HuH-7 (cell line): ENCODE measurements around the gene CXXC1.
"Not testable (repeated sequence)": the region's sequence is repeated elsewhere in the genome, so short reads cannot be mapped to it uniquely, and the experiment has no call there.

Source experiments
- DNase-seq: peaks from one replicate; pipeline ENCODE4 v3.0.0; 2011; ENCODE audit warnings: low spot score

Gene CXXC1

DNA sequence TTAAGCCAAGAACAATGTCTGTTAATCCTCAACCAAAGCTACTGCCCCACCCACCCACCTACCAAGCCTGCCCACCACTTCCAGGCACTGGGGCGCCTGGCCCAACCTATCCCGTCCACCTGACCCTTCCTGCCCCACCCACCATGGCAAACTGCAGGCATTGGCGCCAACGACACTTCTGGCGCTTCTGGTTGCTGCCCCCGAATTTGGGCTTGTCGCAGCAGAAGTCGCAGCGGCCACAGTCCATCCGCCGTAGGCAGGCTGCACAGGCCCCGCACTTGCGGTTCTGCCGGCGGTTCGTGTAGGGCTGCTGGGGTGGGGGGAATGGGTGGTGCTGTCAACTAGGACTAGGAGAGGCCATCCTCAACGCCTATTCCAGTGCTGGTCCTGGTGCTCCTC lies 13.4 kb downstream of the CXXC1 start:
- no peak for DNase-seq

GRCh38 chr18:50273203-50274043 lies 14.1 kb downstream of the CXXC1 start:
- no peak for DNase-seq

DNA sequence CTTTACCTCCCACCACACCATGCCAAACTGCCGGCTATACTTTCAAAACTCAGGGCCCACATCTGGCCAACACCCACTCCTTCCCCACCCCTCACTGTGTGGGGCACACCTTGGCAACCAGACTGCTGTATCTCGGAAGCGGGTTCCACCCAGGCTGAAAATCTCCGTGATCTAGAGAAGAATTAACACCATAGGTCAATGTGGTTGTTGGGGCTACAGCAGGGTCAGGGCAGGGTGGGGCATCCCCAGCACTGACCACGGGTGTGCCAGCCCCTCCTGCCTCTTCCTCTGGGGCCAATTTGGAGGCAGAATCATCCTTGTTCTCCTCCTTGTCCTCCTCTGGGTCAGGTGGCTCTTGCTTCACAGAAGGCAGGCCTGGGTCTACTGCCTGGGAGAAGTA lies 14.9 kb downstream of the CXXC1 start:
- DNase-seq: no peak

- DNase-seq: peak; percentile 69
Measured at GRCh38 chr18:50268022-50268747, 19.3 kb downstream of the CXXC1 start.

DNA sequence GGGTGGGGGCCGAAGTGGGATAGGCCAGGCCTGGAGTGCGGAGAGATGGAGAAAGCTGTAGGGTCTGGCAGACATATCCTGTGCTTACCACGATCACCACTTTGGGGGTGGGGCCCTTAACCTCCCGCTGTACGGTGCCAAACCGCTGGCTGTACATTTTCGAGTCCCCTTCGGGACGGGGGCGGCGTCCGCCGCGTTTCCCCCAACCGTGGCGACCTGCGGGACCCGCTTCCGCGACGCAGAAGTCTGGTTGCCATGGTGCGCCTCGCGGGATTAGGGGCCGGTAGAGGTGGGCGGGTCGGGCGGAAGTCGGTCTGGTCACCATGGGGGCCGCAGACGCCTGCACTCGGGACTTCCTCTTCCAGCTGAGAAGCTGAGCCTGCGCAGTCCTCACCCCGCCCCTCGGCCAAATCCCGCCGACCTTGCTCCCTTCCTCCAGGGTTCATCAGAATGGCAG lies 21.2 kb downstream of the CXXC1 start, which contains the start of gene CFAP53:
CFAP53 (minus strand) TSS at position 248 of the 457 bp plus-strand sequence; CDS start at position 157, 91 bp downstream.
- peak; percentile 92 for DNase-seq

GRCh38 chr18:50262977-50263376 lies 24.5 kb downstream of the CXXC1 start:
- DNase-seq: no peak

GRCh38 chr18:50250935-50251334 lies 36.6 kb downstream of the CXXC1 start:
- no peak for DNase-seq

DNA sequence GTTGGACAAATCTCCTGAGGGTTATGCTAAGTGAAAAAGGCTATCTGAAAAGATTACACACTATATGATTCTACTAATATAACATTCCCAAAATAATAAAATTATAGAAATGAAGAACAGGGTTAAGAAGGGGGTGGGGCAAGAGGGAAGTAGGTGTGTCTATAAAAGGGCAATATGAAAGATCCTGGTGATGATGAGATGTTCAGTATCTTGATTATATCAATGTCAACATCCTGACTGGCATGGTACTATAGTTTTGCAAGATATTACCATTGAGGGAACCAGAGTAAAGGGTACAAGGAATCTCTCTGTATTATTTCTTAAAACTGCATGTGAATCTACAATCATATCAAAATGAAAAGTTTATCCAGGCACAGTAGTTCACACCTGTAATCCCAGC lies 37.9 kb downstream of the CXXC1 start:
- DNase-seq: no peak

- DNase-seq: no peak
Measured at GRCh38 chr18:50247561-50247960, 39.9 kb downstream of the CXXC1 start.

- not testable (repeated sequence) for DNase-seq
Measured at GRCh38 chr18:50241768-50242167, 45.7 kb downstream of the CXXC1 start.

DNA sequence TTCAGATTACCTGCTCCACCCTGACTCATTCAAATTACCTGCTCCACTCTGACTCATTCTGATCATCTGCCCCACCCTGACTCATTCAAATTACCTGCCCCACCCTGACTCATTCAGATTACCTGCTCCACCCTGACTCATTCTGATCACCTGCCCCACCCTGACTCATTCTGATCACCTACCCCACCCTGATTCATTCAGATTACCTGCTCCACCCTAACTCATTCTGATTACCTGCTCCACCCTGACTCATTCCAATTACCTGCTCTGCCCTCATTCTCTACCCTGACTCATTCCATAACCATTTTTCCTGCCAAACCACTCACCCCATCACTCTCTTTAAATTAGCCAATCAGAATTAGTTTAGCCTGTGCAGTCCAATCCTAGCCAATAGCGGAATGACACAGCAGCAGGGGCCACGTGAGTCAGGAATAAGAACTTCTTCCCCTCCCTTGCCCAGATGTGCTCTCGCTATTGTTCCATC lies 47.4 kb downstream of the CXXC1 start:
- no peak for DNase-seq

DNA sequence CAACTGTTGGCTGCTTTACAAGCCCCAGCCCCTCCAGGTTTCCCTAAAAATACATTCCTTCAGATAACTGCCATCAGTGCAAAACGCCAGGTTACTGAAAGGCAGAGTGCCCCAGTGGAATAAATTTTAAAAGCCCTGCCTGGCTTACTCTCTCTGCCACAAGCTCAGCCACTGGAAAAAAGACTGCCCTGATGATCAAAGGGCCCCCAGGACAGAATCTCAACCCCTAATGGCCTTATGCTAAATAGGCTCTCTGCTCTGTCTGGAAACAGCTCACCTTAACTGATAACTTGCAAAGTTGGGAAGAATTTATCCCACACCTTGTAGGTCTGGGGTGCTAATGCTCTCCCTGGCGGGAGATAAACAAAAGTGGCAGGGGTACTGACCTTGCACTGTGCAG lies 55.1 kb downstream of the CXXC1 start:
- no peak for DNase-seq
